Stomach (tissue), 9 donors: ENCODE measurements around the gene FRMD5. TPM values are rescaled to one million over a fixed set of nuclear protein-coding genes. Genes with fewer than 3 reads are reported as not detected.
A peak's percentile ranks its signal among the peaks of the same experiment; 100 is the strongest.

Experiments
- DNase-seq, 2 donors: peaks; one replicate each; pipeline versions ENCODE4 v3.0.0 to v3.0.0-alpha.2; 2013 to 2019
- H3K27ac ChIP-seq, 5 donors: fragments of 200-600 bp in 4 of 5; sonication (generic) in 4 of 5; one replicate each; pipeline ENCODE4 v1.5.1; 2013 to 2019; ENCODE audit warnings: mild to moderate bottlenecking in 1 of 5, moderate library complexity in 1 of 5
- H3K27me3 ChIP-seq, 3 donors: fragments of 200-600 bp; sonication (generic); one replicate each; pipeline ENCODE4 v1.5.1; 2017 to 2019; ENCODE audit warnings: mixed run types in 1 of 3
- H3K36me3 ChIP-seq, 4 donors: fragments of 200-600 bp; sonication (generic); 1 replicate in 3 of 4; 2 replicates in 1 of 4; pipeline ENCODE4 v1.5.1; 2016 to 2019
- H3K4me1 ChIP-seq, 4 donors: fragments of 200-600 bp; sonication (generic); one replicate each; pipeline ENCODE4 v1.5.1; 2016 to 2019
- H3K4me3 ChIP-seq, 4 donors: fragments of 200-600 bp; sonication (generic) in 3 of 4; one replicate each; pipeline ENCODE4 v1.5.1; 2016 to 2019; ENCODE audit warnings: mild to moderate bottlenecking in 1 of 4
- H3K9me3 ChIP-seq, 4 donors: fragments of 200-600 bp; sonication (generic); one replicate each; pipeline ENCODE4 v1.5.1; 2016 to 2019
- CTCF ChIP-seq, 7 experiments: fragments of 450-650 bp in 4 of 7; fragments of 200-600 bp in 3 of 7; sonication (generic) in 3 of 7; IDR thresholded peaks; one replicate each; pipeline ENCODE4 v1.5.1; 2016 to 2019; ENCODE audit warnings: antibody characterized with exemption in 7 of 7, control low read depth in 2 of 7, mild to moderate bottlenecking in 1 of 7
- EP300 ChIP-seq: sonication (generic); formaldehyde crosslinking; IDR thresholded peaks from one replicate; pipeline ENCODE4 v1.6.1; 2017; ENCODE audit warnings: antibody characterized with exemption
- POLR2A ChIP-seq, 4 donors: fragments of 450-650 bp; IDR thresholded peaks; one replicate each; pipeline ENCODE4 v1.6.1; 2016; ENCODE audit warnings: antibody characterized with exemption in 4 of 4, control low read depth in 2 of 4, mild to moderate bottlenecking in 1 of 4, moderate library complexity in 1 of 4
- POLR2AphosphoS5 ChIP-seq, 3 donors: sonication (generic); formaldehyde crosslinking; IDR thresholded peaks; one replicate each; pipeline ENCODE4 v1.6.1; 2016; ENCODE audit warnings: antibody characterized with exemption in 3 of 3
- WGBS, 5 donors: extraction: QIAGEN DNeasy Blood & Tissue Kit in 3 of 5; methylation state at CpG; one replicate each; pipeline versions ENCODE4 v1.1.5 to v1.1.7; 2013 to 2018; 5-methylcytosine and 5-hydroxymethylcytosine counted together
- intact Hi-C: fragments of 100-400 bp; cut with DNase I; formaldehyde crosslinking; loops from one replicate; pipeline ENCODE4 v1.15.1; 2023; ENCODE audit warnings: low total_unique reads
- polyA plus RNA-seq, 3 donors: library from polyadenylated mRNA; stranded (reverse); fragments of 200-250 nt; gene quantifications; one replicate each; pipeline ENCODE4 v1.2.3, GENCODE V29; 2013
- total RNA-seq, 5 donors: library from RNA; depleted of rRNA; stranded (reverse); fragments of >200 nt; gene quantifications; one replicate each; pipeline versions ENCODE4 v1.1.0 to v1.2.3, GENCODE V29; 2014 to 2016
- donor health status: healthy with polysubstance abuse.
- donor health status: Bipolar disorder and iron deficiency.
- donor health status: healthy.

FRMD5 gene
- total and polyA plus RNA-seq, 8 donors, result 0.40 to 13.0 (median 2.5) TPM

- peak in 5 of 7 experiments; percentile 47 to 69 (median 60) for TF ChIP-seq CTCF (IDR thresholded peaks at IDR 0.05)
- TF ChIP-seq EP300, result no peak
- Histone ChIP-seq H3K9me3 (no peaks in the 10 kb centered on the region), H3K4me1 (peaks cover 0 to 2% (median 0%) of the 10 kb centered on the region in 4 donors), H3K4me3 (no peak overlapping the region), H3K36me3 (no peaks in the 10 kb centered on the region), H3K27me3 (no peaks in the 10 kb centered on the region), H3K27ac (no peak overlapping the region)
- intact Hi-C loops, result loop anchor here (10.0 kb wide), 1 partner anchor 162 kb away; no protein-coding TSS in a partner anchor
- 18 to 32% (median 24%) methylated on average over 8 of the region's 8 CpGs for WGBS, 5 donors
- peak; percentile 68 to 74 for DNase-seq
These were observed 128.8 kb downstream of the FRMD5 start for GRCh38 chr15:44066211-44066827.

GRCh38 chr15:44064706-44065105 is 130.4 kb downstream of the FRMD5 start:
- no peak for DNase-seq
- no peaks in the 10 kb centered on the region for H3K36me3 ChIP-seq
- H3K4me1 ChIP-seq, result peaks cover 0 to 2% (median 0%) of the 10 kb centered on the region in 4 donors
- TF ChIP-seq EP300 (no peak), POLR2AphosphoS5 (IDR thresholded peaks at IDR 0.05) (no peak), CTCF (IDR thresholded peaks at IDR 0.05) (no peak), POLR2A (IDR thresholded peaks at IDR 0.05) (no peak)
- no peaks in the 10 kb centered on the region for H3K9me3 ChIP-seq
- no peaks in the 10 kb centered on the region for H3K27me3 ChIP-seq
- WGBS, 5 donors, result 86 to 97% (median 93%) methylated on average over 1 of the region's 1 CpG
- intact Hi-C loops, result loop anchor here (10.0 kb wide), 1 partner anchor 160 kb away; no protein-coding TSS in a partner anchor
- no peak overlapping the region for H3K27ac ChIP-seq
- H3K4me3 ChIP-seq, result no peak overlapping the region

- no peak for DNase-seq
- TF ChIP-seq CTCF (IDR thresholded peaks at IDR 0.05) (no peak), POLR2A (IDR thresholded peaks at IDR 0.05) (no peak), EP300 (no peak), POLR2AphosphoS5 (IDR thresholded peaks at IDR 0.05) (no peak)
- Histone ChIP-seq H3K27ac (no peak overlapping the region), H3K9me3 (no peaks in the 10 kb centered on the region), H3K27me3 (peaks cover 0 to 4% (median 0%) of the 10 kb centered on the region in 3 donors), H3K4me1 (no peaks in the 10 kb centered on the region), H3K36me3 (no peaks in the 10 kb centered on the region), H3K4me3 (no peak overlapping the region)
- 72 to 79% (median 73%) methylated on average over 2 of the region's 2 CpGs for WGBS, 5 donors
- intact Hi-C loops, result no loop called here
These were observed 136.9 kb downstream of the FRMD5 start for GRCh38 chr15:44058126-44058525.

GRCh38 chr15:44045661-44046060 is 149.4 kb downstream of the FRMD5 start:
- TF ChIP-seq EP300, result no peak
- no peak for TF ChIP-seq POLR2A (IDR thresholded peaks at IDR 0.05)
- no peak for TF ChIP-seq POLR2AphosphoS5 (IDR thresholded peaks at IDR 0.05)
- no peak for TF ChIP-seq CTCF (IDR thresholded peaks at IDR 0.05)
- intact Hi-C loops, result no loop called here
- H3K27ac ChIP-seq, result no peak overlapping the region
- H3K4me3 ChIP-seq, result no peak overlapping the region
- DNase-seq, result no peak
- no peaks in the 10 kb centered on the region for H3K9me3 ChIP-seq
- H3K27me3 ChIP-seq, result no peaks in the 10 kb centered on the region
- no peaks in the 10 kb centered on the region for H3K4me1 ChIP-seq
- no peaks in the 10 kb centered on the region for H3K36me3 ChIP-seq
